COLO668 (cell line): ENCODE measurements around the gene CYP2D6.

ENCODE experiments used
- DNase-seq: peaks from one replicate; lab custom pipeline; 2025; ENCODE audit not compliant: unreplicated experiment; lab: John Stamatoyannopoulos, UW

Gene CYP2D6

GRCh38 chr22:42090596-42091454 lies 39.8 kb downstream of the CYP2D6 start, which contains the start of gene NDUFA6:
Gene NDUFA6 (minus strand): TSS chr22:42090772. CDS start chr22:42090744, 28 bp downstream.
- DNase-seq: peak; percentile 98

GRCh38 chr22:42086051-42086450 lies 44.6 kb downstream of the CYP2D6 start:
- no peak for DNase-seq

- no peak for DNase-seq
Measured at GRCh38 chr22:42084874-42085273, 45.7 kb downstream of the CYP2D6 start.

- no peak for DNase-seq
Measured at GRCh38 chr22:42083119-42083518, 47.5 kb downstream of the CYP2D6 start.

- peak; percentile 40 for DNase-seq
Measured at GRCh38 chr22:42080287-42080686, 50.3 kb downstream of the CYP2D6 start.

- peak; percentile 99 for DNase-seq
Measured at GRCh38 chr22:42079319-42080251, 51.0 kb downstream of the CYP2D6 start, which contains the start of gene SMDT1. Gene SMDT1 (plus strand): TSS chr22:42079700. CDS start chr22:42079769, 69 bp downstream.

- no peak for DNase-seq
Measured at GRCh38 chr22:42078469-42079318, 51.9 kb downstream of the CYP2D6 start.

- DNase-seq: no peak
Measured at GRCh38 chr22:42077486-42078125, 53.0 kb downstream of the CYP2D6 start.

GRCh38 chr22:42076764-42077485 lies 53.7 kb downstream of the CYP2D6 start:
- DNase-seq: no peak
